Measurements from ENCODE around the gene ADSS2. TPM values are rescaled to one million over a fixed set of nuclear protein-coding genes. Genes with fewer than 3 reads are reported as not detected.
"Not testable (repeated sequence)": the region's sequence is repeated elsewhere in the genome, so short reads cannot be mapped to it uniquely, and the experiment has no call there.

The ADSS2 gene
- total RNA-seq, 1 experiment from 2014 or later = 53.1 TPM

DNA sequence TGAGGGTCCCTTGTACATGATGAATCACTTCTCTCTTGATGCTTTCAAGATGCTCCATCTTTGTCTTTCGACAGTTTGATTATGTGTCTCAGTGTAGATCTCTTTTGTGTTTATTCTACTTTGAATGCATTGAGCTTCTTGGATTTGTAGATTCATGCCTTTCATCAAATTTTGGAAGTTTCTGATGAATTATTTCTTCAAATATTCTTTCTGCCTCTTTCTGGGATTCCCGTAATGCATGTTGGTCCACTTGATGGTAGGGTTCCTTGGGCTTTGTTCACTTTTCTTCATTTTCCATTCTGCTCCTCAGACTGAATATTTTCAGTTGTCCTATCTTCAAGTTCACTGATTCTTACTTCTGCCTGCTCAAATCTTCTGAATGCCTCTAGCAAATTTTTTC lies 50.7 kb downstream of the ADSS2 start:
- DNase-seq (ENCODE audit: low read depth) = no peak

DNA sequence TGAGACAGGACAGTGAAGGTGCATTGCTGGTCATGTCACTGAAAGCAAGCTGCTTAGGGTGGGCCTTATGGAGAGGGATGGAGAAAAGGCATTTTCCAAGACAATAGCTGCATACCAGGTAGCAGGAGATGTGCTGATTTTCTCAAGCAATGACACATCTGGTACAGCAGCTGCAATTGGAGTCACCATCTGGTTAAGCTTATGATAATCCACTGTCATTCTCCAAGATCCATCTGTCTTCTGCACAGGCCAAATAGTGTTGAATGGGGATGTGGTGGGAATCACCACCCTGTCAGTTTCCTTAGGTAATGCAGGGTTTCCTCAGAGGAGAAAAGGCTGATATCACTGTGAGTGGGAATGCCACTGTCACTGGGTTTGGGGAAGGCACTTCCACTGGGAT lies 54.6 kb downstream of the ADSS2 start:
- DNase-seq (ENCODE audit: low read depth) = no peak

DNA sequence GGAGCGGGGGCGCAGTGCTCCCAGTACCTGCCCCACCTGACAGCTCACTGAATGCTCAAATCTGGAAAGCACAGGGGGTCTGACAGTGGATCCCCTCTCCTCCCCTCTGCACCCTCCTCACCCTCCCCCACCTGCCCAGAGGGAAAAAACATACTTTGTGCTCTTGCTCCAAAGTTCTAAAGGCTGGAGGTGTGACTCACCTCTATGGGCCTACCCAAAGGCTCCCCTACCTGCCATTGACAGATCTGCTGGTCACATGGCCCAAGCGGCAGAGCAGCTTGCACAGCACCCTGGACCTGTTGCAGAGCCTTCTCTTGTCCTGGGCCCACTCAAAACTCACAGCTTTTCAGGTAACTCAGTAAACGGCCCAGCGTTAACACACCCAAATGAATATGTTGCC lies 55.7 kb downstream of the ADSS2 start:
- DNase-seq (ENCODE audit: low read depth) = no peak

DNA sequence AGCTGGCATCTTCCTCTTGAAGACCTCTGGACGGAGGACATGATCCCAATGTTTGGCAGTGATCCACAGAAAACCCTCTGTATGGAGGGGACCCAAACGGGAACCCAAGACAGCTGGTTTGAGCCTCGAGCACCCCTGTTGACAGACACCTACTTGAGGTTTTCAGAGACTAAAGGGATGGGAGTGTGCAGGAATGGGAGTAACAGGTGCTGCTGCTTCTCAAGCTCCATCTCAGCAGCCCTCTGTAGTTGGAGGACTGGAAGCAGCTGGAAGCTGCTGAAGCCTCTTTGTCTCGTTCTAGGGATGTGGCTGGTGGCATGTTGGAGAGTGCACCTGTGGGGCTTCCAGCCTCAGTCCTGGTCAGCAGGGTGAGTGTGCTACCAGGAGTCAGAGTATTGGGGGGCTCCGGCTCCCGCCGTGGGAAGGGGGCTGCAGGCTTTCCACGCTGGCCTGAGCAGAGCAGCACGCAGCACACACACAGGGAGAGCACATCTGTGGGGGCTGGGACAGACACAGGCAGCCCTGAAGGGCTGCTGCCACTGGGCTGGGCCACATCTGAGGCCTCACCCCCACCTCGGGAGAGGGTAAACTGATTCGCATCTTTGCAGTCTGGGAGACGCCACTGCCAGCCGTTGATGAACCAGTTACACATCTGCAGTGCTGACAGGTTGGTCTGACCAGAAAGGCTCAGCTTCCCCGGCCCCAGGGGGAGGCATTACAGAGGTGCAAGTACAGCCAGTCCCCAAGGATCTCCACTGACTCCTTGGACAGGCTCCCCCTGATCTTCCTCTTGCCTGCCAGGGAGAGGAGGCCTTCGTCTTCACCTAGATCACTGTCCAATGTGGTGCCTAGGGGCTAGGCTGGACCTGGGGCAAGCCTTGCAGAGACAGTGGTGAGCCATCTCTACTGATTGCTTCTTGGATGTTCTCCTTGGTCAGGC lies 56.6 kb downstream of the ADSS2 start:
- DNase-seq (ENCODE audit: low read depth) = no peak

DNA sequence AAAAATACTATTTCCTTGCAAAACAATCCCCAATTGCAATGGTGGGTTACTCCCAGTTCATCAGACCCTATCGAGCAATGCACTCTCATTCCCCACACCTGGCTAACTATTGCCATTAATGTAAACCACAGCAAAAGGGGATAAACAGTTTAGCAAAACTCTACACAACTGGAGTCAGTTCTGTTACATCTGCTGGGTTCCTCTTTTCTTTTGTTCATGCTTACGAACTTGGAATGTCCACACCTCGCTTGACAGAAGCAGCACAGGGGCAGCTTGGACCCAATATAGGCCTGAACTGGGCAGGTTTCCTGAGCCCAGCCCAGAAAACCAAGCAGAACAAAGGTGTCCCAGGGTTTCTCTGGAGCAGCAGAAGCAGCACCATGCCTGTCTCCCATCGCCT lies 57.4 kb downstream of the ADSS2 start:
- DNase-seq (ENCODE audit: low read depth) = no peak

DNA sequence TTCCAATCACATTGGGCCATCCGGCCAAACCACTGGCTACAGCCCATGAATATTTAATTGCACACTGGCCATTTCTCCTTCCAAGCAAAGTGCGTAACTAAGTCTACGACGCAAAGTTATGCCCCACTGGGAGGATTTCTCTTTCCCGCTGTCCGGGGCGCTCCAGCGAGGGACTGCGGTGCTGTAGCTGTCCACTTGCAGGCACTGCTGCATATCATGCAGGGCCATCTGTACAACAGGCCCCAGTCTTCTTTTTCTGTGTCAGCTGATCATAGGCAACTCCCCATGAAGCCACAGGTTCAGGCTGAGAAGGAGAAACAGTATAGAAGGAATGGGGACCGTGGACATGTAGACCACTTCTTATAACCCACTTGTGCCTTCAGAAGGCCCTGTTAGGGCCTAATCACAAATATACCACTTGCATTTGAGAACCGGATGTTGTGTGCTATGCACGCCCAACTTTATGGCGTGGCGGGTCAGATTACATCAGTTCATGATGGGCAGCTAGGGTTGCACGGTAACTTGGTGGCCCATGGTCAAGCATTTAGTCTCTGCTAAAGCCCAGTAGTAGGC lies 58.0 kb downstream of the ADSS2 start:
- DNase-seq (ENCODE audit: low read depth) = no peak

DNA sequence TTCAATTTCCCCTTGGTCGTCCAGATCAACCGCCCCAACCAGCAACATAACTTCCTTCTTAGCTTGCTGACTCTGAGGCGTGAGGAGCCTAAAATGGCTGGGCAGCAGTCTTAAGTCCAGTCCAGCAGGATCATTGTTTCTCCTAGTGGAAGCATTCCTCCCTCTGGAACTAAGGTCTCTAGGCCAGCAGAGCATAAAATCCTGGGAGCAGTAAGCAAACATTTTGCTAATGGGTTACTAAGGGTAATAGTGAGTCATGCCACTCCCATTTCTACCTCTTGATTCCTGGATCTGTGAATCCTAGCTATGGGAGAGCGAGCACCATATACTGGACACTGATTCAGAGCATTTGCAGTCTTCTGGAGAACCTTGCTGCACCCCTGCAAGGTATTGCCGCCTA lies 59.9 kb downstream of the ADSS2 start:
- peak; percentile 62 for DNase-seq (ENCODE audit: low read depth)

DNA sequence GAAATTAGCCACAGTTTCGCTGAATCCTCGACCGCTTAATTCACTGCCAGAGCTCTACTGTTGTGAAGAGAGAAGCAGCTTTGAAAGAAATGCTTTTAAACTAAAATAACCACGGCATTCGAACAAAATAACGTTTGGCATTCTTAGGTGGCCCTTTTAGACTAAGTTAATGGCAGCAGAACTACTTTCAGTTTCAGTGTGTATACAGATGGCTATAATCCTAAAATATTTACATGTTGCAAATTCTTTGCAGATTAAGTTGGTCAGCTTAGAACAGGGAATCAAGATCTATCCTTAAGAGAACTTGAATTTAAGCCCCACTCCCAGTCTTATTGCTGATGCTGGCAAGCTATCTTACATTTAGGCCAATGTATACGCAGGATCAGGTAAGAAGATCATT lies 62.7 kb downstream of the ADSS2 start:
- no peak for DNase-seq (ENCODE audit: low read depth)

DNA sequence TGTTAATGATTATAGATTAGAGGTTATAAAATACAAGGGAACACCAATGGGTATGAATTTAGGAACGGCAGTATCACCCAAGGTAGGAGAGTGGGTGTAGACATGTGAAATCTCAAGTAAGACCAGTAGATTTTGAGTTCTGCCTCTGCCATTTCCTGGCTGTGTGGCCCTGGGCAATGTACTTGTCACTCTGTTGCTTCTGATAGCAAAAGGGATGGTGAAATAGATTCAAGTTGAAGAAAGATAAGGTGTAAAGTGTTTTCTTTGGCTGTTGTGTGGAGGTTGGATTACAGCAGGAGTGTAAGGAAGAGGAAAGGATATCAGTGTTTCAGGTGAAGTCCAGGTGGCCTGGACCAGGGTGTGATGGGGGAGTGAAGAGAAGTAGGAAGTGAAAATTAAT lies 64.3 kb downstream of the ADSS2 start:
- DNase-seq (ENCODE audit: low read depth) = no peak

DNA sequence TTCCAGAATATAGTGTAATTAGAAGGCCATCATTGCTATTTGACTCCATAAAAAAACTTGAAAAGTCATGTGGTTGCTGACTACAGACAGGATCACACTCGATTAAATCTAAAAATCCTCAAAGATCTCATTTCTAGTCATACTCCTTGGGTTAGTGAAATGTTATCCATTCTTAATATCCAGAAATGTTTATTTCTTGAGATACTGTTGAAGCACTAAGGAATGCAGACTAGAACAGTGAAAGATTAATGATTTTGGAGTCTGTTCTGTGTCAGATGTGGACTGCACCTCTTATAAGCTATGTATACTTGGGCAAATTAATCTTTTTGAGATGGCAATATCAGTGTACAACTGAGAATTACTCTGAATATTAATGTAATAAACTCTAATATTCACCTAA lies 65.1 kb downstream of the ADSS2 start:
- DNase-seq (ENCODE audit: low read depth) = no peak

DNA sequence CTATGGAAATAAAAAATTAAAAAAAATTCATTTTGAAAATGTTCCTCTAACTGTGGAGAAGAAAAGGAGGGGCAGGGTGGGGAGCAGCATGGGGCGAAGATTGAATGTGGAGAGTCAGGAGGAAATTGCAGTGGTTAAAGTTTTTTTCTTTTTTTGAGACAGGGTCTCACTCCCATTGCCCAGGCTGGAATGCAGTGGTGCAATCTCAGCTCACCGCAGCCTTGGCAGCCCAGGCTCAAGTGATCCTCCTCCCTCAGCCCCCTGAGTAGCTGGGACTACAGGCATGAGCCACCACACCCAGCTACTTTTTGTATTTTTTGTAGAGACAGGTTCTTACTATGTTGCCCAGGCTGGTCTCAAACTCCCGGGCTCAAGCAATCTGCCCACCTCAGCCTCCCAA lies 67.6 kb downstream of the ADSS2 start:
- no peak for DNase-seq (ENCODE audit: low read depth)

DNA sequence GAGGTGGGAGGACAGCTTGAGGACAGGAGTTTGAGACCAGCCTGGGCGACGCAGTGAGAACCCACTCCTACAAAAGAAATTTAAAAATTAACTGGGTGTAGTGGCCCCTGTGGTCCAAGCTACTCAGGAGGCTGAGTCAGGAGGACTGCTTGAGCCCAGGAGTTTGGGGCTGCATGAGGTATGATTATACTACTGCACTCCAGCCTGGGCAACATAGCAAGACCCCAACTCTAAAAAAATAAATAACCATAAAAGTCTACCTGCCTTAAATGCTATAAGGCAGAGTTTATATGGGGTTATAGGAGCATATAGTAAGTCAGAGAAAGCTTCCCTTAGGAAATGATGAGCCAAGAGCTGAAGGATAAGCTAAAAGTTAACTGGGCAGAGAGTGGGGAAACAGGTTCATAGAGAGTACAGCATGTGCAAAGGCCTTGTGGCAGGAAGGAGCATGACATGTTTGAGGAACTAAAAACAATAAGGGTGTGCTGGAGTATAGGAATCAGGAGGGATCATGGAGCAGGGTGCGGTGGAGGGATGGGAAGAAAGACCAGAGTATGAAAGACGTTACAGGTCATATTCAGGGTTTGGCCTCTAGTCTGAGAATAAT lies 68.3 kb downstream of the ADSS2 start:
- no peak for DNase-seq (ENCODE audit: low read depth)

DNA sequence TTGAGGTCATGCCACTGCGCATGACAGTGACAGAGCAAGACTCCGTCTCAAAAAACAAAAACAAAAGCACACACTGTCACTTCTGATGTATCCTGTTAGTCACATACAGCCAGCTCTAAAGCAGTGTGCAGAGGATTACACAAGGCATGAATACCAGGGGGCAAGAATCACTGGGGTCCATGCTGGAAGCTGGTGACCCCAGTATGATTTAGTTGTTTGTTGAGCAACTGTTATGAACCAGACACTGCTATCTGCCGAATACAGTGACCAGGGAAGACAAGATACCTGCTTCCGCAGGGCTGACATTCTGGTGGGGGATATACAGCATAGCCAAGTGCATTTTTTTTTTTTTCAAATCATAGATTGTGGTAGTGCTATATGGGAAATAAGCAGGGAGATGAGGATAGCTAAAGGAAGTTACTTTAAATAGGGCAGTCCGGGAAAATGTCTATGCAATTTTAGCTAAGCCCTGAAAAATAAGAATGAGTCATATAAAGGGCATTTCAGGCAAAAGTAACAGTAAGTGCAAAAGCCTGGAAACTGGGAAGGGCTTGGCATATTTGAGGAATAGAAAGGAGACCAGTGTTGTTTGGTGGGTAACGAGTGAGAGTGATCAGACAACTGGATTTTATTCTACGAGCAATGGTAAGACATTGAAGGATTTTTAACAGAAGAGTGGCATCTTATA lies 69.7 kb downstream of the ADSS2 start:
- DNase-seq (ENCODE audit: low read depth) = peak; percentile 79

DNA sequence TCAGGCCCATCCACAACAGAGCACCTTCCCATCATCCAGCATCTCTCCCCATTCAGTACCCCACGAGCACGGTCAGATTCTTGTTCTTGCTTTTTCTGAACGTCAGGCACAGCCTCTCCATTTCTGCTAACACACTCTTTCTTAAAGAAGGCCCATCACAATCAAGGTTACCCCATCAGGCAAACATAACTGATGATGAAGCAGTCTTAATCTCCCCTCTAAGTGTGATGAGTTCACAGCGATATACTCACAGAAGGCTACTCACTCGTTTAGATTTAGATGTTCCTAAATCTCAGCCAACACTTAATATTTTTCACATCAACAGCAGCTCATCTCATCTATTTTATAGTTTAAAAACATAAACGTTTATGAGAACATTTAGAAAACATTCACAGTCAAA lies 75.6 kb downstream of the ADSS2 start:
- no peak for DNase-seq (ENCODE audit: low read depth)

DNA sequence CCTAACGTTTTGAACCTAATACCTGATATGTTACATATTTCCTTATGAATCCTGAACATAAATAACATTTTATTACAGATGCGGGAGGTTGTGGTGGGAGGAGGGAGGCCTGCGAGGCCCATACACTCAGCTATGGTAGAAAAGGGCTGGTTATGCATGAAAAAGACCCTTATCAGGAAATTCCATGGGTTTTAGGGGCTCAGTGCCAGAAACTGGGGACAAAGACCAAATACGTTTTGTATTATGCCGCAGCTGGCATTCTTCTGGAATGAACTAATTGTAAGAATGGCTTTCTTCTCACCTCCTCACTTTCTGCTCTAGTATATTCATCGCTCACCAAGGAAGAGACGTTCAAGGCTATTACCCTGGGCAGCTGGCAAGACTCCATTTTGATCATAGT lies 76.7 kb downstream of the ADSS2 start:
- no peak for DNase-seq (ENCODE audit: low read depth)

DNA sequence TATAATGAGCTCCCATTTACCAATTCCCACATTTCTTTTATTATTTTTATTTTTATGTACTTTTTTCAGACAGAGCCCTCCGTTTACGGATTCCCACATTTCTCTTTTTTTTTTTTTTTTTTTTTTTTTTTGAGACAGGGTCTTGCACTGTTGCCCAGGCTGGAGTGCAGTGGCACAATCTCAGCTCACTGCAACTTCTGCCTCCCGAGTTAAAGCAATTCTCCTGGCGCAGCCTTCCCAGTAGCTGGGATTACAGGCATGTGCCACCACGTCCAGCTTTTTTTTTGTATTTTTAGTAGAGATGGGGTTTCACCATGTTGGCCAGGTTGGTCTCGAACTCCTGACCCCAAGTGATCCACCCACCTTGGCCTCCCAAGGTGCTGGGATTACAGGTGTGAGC lies 77.2 kb downstream of the ADSS2 start:
- not testable (repeated sequence) for DNase-seq (ENCODE audit: low read depth)

DNA sequence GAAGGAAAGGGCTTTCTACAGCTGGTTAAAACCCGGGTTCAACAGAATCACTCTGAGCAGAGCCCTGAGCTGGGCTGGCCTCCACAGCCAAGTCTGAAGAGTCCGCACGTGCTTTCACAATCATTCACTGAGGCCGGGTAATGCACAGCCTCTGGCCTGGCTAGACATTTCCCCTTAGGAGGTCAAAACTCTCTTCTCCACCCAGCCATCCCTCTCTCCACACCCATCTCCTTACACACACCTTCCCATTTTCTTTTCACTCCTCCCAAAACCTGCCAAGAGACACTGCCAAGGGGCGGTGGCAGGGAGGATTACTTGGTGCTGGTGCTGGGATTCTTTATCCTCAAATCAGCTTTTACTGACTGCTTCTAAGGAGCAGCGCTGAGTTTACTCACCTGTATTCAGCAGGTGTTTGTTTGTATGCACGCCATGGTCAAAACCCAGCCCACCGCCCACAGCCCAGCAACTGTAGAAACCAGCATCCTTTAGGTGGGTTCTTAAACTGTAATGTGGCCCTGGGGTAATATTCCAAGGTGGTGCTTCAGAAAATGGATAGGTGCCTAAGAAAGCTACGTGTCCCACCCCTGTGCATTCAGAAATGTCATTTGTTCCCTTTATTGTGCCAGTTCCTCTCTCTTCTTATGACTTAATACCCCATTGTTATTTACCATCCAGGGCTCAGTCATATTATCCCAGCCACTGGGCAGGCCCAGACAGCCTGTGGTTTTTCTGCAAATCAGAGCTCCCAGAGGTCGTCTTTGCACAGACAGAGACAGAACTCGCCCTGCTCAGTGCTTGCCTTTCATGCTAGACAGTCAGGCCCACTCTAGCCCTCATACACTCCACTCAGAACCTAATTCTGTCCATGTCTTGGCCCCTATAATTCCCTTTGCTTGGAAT lies 80.2 kb downstream of the ADSS2 start:
- no peak for DNase-seq (ENCODE audit: low read depth)

DNA sequence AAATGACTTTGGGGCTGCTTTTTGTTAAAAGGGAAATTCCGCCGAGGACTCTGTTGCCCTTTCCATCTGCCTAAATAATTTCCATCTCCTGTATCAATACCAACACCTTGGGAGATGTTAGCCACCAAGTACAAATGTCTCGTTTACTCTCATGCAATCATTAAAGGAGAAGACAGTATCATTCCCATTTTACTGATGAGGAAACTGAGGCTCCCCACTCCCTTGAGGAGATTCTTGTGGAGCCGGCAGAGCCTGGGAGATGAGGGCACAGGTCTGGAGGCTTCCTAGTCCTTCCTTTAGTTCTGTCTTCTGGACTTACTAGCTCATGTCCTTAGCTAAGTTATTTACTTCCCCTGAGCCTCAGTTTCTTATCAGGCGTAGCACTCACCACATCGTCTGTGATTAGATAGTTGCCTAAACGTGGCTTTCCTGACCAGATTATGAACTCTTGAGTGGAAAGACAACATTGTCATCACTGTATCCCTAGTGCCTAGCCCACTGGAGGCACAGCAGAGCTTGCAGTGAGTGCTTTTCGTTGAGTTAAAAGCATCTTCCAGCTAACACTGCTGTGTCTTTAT lies 81.6 kb downstream of the ADSS2 start:
- DNase-seq (ENCODE audit: low read depth) = no peak

DNA sequence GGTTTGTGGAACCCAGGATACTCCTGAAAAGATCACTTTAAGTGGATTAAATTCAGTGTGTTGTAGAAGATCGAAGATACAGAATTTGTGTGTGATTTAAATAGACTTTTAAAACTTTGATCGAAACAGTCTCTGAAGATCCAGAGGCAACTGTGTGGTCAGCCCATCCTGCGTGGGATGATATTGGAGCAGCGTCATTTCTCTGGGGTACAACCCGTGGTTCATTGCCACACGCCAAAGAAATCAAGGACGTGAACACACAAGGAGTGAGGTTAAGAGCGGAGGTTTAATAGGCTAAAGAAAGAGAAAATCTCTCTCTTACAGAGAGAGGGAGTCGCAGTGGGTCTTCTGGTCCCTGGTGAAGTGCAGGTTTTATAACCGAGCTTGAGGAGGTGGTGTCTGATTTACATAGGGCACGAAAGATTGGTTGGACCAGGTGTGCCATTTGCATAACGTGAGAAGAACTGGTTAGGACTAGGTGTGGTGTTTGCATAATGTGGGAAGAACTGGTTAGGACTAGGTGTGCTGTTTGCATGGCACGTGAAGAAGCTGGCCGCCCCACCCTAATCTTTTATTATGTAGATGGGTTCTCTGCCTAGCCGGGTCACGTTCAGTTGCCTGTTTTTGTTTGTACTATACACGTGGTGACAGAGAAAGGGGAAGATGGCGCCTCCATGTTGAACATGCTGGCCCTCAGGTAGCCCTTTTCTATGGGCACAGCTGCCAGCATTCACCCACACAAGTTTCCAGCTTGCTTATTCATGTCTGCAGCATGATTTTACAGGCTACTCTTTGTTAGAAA lies 82.3 kb downstream of the ADSS2 start:
- DNase-seq (ENCODE audit: low read depth) = no peak

DNA sequence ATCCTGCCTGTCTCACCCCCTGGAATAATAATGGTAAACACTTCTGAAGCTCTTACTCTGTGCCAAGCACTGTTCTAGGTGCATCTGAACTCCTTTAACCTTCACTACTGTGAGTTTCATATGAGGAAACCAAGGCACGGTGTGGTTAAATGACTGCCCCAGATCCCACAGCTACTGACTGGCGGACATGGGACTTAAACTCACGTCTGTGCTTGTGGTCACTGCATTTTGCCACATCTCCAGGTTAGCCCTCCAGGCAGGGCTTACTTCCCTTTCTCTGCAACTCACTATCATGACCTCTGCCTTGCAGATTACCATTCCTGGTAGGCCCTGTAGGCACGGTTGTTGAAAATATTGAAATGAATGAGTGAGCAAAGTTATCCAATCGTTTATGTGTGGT lies 83.4 kb downstream of the ADSS2 start:
- no peak for DNase-seq (ENCODE audit: low read depth)
